Endothelial cell of umbilical vein (primary cell): ENCODE results near the gene MYT1. TPM values are rescaled to one million over a fixed set of nuclear protein-coding genes. Genes with fewer than 3 reads are reported as not detected.

Source experiments
- BruUV-seq: library from RNA; stranded (reverse); fragments of 400-500 nt; replicated peaks from 2 replicates; lab custom pipeline; 2021; lab: Mats Ljungman, UMichigan
- CTCF ChIA-PET: fragments of 300-600, 350-600 bp; sonication (Branson Sonifier 250); formaldehyde crosslinking; loops from one replicate; lab custom pipeline; 2021; ENCODE audit warnings: antibody characterized with exemption, inconsistent platforms; lab: Charles Lee
- POLR2A ChIA-PET: fragments of 300-600, 350-600 bp; sonication (Branson Sonifier 250); formaldehyde crosslinking; loops from one replicate; lab custom pipeline; 2021; ENCODE audit warnings: antibody characterized with exemption, inconsistent platforms; lab: Charles Lee
- DNase-seq: peaks from one replicate; pipeline ENCODE4 v3.0.0-alpha.2; 2011; ENCODE audit warnings: low read depth, low spot score
- FAIRE-seq: peaks from 2 replicates; lab custom pipeline; 2011; peaks lifted over from hg19 to GRCh38; lab: Jason Lieb, UNC
- H2AFZ ChIP-seq: 2 replicates; pipeline ENCODE4 v1.6.0; 2012; ENCODE audit warnings: low read depth, low read length, control low read depth, inconsistent platforms
- H3K27ac ChIP-seq: 2 replicates; pipeline ENCODE4 v1.5.1; 2011; ENCODE audit warnings: low read depth, mild to moderate bottlenecking, control low read depth, low read length, moderate library complexity; ENCODE audit not compliant: insufficient read depth
- H3K27me3 ChIP-seq, 2 experiments: 2 replicates each; pipeline versions ENCODE4 v1.6.0 to v1.6.1; 2011; ENCODE audit warnings: low read length in 2 of 2, mixed read lengths in 1 of 2; ENCODE audit not compliant: control insufficient read depth in 2 of 2, insufficient read depth in 2 of 2
- H3K36me3 ChIP-seq, 2 experiments: 2 replicates in 1 of 2; 3 replicates in 1 of 2; pipeline ENCODE4 v1.5.1; 2011; ENCODE audit warnings: low read length in 2 of 2, mild to moderate bottlenecking in 1 of 2, moderate library complexity in 1 of 2; ENCODE audit not compliant: control insufficient read depth in 2 of 2, insufficient read depth in 2 of 2; ENCODE audit errors: extremely low read depth in 1 of 2
- H3K4me1 ChIP-seq: 3 replicates; pipeline ENCODE4 v1.5.1; 2011; ENCODE audit warnings: mild to moderate bottlenecking, low read length; ENCODE audit not compliant: control insufficient read depth, insufficient read depth; ENCODE audit errors: extremely low read depth
- H3K4me2 ChIP-seq: 2 replicates; pipeline ENCODE4 v1.6.1; 2011; ENCODE audit warnings: low read length, control low read depth, mixed read lengths; ENCODE audit not compliant: insufficient read depth
- H3K4me3 ChIP-seq, 3 experiments: fragments of 200-600 bp in 1 of 3; sonication (generic), shearing (Covaris generic) in 1 of 3; replicated peaks in 1 of 3; 2 replicates each; pipeline ENCODE4 v1.5.1; 2011 to 2016; ENCODE audit warnings: control low read depth in 3 of 3, low read length in 3 of 3, mild to moderate bottlenecking in 2 of 3, inconsistent platforms in 1 of 3, low read depth in 1 of 3, moderate library complexity in 1 of 3; ENCODE audit not compliant: insufficient read depth in 1 of 3
- H3K79me2 ChIP-seq: 2 replicates; pipeline ENCODE4 v1.6.0; 2012; ENCODE audit warnings: low read length, inconsistent platforms; ENCODE audit not compliant: control insufficient read depth, insufficient read depth
- H3K9ac ChIP-seq: replicated peaks from 2 replicates; pipeline ENCODE3; 2011; ENCODE audit warnings: low read length, control low read depth; ENCODE audit not compliant: insufficient read depth; ENCODE audit errors: extremely low read depth
- H3K9me1 ChIP-seq: replicated peaks from 3 replicates; pipeline ENCODE4 v1.6.0; 2011; ENCODE audit warnings: mild to moderate bottlenecking, low read length; ENCODE audit not compliant: control insufficient read depth, insufficient read depth; ENCODE audit errors: extremely low read depth
- H3K9me3 ChIP-seq: replicated peaks from 2 replicates; pipeline ENCODE4 v1.5.1; 2012; ENCODE audit warnings: low read length, inconsistent platforms; ENCODE audit not compliant: control insufficient read depth, insufficient read depth
- H4K20me1 ChIP-seq: replicated peaks from 2 replicates; pipeline ENCODE3; 2011; ENCODE audit warnings: mild to moderate bottlenecking, low read length; ENCODE audit not compliant: control insufficient read depth, insufficient read depth; ENCODE audit errors: extremely low read depth
- EZH2 ChIP-seq: IDR thresholded peaks from 2 replicates; pipeline ENCODE4 v1.6.1; 2012; ENCODE audit warnings: borderline replicate concordance, low read depth, mild to moderate bottlenecking, moderate library complexity, low read length, inconsistent platforms; ENCODE audit not compliant: severe bottlenecking
- FOS ChIP-seq: IDR thresholded peaks from 2 replicates; pipeline ENCODE4 v1.6.1; 2011; ENCODE audit warnings: mild to moderate bottlenecking, low read length, moderate library complexity, borderline replicate concordance; ENCODE audit not compliant: insufficient read depth
- GATA2 ChIP-seq: IDR thresholded peaks from 2 replicates; pipeline ENCODE4 v1.7.0; 2011; ENCODE audit warnings: low read depth, mild to moderate bottlenecking, moderate library complexity, mixed read lengths, low read length; ENCODE audit not compliant: insufficient read length, insufficient read depth
- JUN ChIP-seq: IDR thresholded peaks from 2 replicates; pipeline ENCODE4 v1.6.1; 2011; ENCODE audit warnings: borderline replicate concordance, low read depth; ENCODE audit not compliant: insufficient read length, insufficient read depth
- MYC ChIP-seq: IDR thresholded peaks from one replicate; pipeline ENCODE4 v1.6.1; 2011; ENCODE audit warnings: mild to moderate bottlenecking, low read depth, low read length
- POLR2A ChIP-seq: IDR thresholded peaks from 2 replicates; pipeline ENCODE4 v1.6.1; 2012; ENCODE audit warnings: low read depth, mild to moderate bottlenecking, control low read depth, low read length
- POLR2AphosphoS5 ChIP-seq: IDR thresholded peaks from 2 replicates; pipeline ENCODE4 v1.6.1; 2012; ENCODE audit warnings: low read depth, mild to moderate bottlenecking, control low read depth, low read length, moderate library complexity; ENCODE audit not compliant: insufficient read depth
- dilution Hi-C: fragments of 300-500 bp; cut with MboI; formaldehyde crosslinking; loops from one replicate; pipeline ENCODE4 v1.15.0; 2019; ENCODE audit warnings: low sequenced_read_pairs; ENCODE audit not compliant: extremely low pct_ligation_motif_present
- intact Hi-C: fragments of 100-400 bp; cut with micrococcal nuclease; formaldehyde crosslinking; loops from one replicate; pipeline ENCODE4 v1.10.0; 2022
- polyA plus RNA-seq, 4 experiments: library from polyadenylated mRNA; depleted of rRNA in 3 of 4; stranded (reverse) in 3 of 4; unstranded in 1 of 4; fragments of >200 nt; gene quantifications; 2 replicates each; pipeline versions ENCODE4 v1.2.1 to v1.2.3, GENCODE V29; 2011 to 2012; ENCODE audit warnings: missing spikeins in 1 of 4
- total RNA-seq: library from RNA; stranded (reverse); gene quantifications from 2 replicates; pipeline ENCODE4 v1.2.3, GENCODE V29; 2021
- TF ChIP-seq, protein P1 (sequence below): IDR thresholded peaks from 2 replicates; pipeline ENCODE4 v1.6.1; 2011; ENCODE audit not compliant: insufficient read depth, insufficient read length
- TF ChIP-seq, protein P2 (sequence below), 2 donors: IDR thresholded peaks; 1 replicate in 1 of 2; 2 replicates in 1 of 2; pipeline ENCODE4 v1.5.1; 2011; ENCODE audit warnings: low read length in 2 of 2, mild to moderate bottlenecking in 2 of 2, moderate library complexity in 2 of 2, control low read depth in 1 of 2, inconsistent platforms in 1 of 2, low read depth in 1 of 2; ENCODE audit not compliant: insufficient read depth in 1 of 2; ENCODE audit errors: extremely low read depth in 1 of 2

MYT1 gene
- total and polyA plus RNA-seq, 2 donors (not counting 3 experiments of a cell fraction or from before 2014, with no cell fraction given) = not detected

DNA sequence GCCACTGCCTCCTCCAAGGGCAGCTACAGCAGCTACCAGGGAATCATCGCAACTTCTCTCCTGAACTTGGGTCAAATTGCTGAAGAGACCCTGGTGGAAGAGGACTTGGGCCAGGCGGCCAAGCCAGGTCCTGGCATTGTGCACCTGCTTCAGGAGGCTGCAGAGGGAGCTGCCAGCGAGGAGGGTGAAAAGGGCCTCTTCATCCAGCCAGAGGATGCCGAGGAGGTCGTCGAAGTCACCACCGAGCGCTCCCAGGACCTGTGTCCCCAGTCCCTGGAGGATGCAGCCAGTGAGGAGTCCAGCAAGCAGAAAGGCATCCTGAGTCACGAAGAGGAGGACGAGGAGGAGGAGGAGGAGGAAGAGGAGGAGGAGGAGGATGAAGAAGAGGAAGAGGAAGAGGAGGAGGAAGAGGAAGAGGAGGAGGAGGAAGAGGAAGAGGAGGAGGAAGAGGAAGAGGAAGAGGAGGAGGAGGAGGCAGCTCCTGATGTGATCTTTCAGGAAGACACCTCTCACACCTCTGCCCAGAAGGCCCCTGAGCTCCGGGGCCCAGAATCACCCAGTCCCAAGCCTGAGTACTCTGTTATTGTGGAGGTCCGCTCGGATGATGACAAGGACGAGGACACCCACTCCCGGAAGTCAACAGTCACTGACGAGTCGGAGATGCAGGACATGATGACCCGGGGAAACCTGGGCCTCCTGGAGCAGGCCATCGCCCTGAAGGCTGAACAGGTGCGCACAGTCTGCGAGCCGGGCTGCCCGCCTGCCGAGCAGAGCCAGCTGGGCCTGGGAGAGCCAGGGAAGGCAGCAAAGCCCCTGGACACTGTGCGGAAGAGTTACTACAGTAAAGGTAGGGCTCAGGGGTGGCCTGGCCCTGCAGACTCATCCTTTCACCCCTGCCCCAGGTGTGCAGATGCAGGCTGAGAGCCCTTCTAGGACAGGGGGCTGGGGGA is 43.7 kb downstream of the MYT1 start:
- no TSS peak for BruUV-seq
- no peak for DNase-seq
- Histone ChIP-seq H3K9me3 (no peaks in the 10 kb centered on the region), H3K4me1 (no peaks in the 10 kb centered on the region), H3K9ac (no peak overlapping the region), H3K4me3 (no peak overlapping the region), H3K27ac (no peak overlapping the region), H3K79me2 (no peaks in the 10 kb centered on the region), H3K27me3 (no peaks in the 10 kb centered on the region), H2AFZ (no peak overlapping the region), H4K20me1 (no peaks in the 10 kb centered on the region), H3K36me3 (no peaks in the 10 kb centered on the region), H3K4me2 (no peak overlapping the region), H3K9me1 (no peaks in the 10 kb centered on the region)
- intact Hi-C loops (no loop called here), dilution Hi-C loops (no loop called here)
- no peak for FAIRE-seq
- TF ChIP-seq EZH2 (no peak), POLR2AphosphoS5 (no peak), GATA2 (no peak), JUN (no peak), FOS (no peak), MYC (no peak), POLR2A (no peak)
- TF ChIP-seq, protein P1, sequence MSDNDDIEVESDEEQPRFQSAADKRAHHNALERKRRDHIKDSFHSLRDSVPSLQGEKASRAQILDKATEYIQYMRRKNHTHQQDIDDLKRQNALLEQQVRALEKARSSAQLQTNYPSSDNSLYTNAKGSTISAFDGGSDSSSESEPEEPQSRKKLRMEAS = no peak
- TF ChIP-seq, protein P2, sequence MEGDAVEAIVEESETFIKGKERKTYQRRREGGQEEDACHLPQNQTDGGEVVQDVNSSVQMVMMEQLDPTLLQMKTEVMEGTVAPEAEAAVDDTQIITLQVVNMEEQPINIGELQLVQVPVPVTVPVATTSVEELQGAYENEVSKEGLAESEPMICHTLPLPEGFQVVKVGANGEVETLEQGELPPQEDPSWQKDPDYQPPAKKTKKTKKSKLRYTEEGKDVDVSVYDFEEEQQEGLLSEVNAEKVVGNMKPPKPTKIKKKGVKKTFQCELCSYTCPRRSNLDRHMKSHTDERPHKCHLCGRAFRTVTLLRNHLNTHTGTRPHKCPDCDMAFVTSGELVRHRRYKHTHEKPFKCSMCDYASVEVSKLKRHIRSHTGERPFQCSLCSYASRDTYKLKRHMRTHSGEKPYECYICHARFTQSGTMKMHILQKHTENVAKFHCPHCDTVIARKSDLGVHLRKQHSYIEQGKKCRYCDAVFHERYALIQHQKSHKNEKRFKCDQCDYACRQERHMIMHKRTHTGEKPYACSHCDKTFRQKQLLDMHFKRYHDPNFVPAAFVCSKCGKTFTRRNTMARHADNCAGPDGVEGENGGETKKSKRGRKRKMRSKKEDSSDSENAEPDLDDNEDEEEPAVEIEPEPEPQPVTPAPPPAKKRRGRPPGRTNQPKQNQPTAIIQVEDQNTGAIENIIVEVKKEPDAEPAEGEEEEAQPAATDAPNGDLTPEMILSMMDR (IDR thresholded peaks at IDR 0.05; ENCODE audit: extremely low read depth in 1 of 2, insufficient read depth in 1 of 2, low read depth in 1 of 2, low read length in 2 of 2) = no peak
- CTCF ChIA-PET = no interaction called here
- POLR2A ChIA-PET = no interaction called here
